ENCODE data around the gene CEP72.

CEP72 gene

DNA sequence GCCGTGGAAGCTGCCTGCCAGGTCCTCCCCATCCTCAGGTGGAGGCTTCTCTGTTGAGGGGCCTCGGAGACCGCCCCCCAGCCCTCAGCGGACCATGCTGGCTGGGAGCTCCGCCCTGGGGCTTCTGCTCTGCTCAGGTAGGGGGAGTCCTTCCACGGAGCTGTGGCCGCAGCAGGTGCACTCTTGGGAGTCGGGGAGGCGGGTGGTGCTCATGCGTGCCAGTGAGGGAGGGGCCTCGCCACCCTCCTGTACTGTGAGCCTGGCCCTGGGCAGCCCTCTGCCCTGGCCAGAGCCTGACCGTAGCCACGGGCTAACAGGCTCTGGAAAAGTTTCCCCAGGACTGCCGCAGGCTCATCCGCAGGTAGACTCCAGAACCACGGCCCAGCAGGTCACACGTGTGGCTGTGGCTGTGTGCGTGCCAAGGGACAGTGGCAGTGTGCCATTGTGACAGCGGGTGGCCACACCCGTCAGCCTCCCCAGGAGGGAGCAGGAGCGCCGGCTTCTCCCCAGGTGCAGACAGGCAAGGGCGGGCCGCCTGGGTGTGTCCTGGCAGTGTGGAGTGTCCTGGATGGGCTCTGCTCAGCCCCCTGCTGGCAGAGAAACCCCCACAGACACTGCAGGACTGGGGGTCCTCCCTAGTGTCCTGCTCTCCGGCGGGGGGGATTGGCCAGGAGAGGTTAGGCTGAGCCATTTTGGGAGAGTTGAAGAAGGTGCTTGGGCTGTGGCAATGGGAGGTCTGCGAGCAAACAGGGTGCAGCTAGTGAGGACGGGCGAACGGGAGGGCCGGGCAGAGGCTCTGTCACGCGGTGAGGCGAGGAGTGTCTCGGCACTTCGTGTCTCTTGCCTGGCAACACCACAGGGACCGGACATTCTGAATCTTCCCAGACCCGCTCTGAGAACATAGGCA is 51.5 kb downstream of the CEP72 start:
- TF ChIP-seq, protein P1, sequence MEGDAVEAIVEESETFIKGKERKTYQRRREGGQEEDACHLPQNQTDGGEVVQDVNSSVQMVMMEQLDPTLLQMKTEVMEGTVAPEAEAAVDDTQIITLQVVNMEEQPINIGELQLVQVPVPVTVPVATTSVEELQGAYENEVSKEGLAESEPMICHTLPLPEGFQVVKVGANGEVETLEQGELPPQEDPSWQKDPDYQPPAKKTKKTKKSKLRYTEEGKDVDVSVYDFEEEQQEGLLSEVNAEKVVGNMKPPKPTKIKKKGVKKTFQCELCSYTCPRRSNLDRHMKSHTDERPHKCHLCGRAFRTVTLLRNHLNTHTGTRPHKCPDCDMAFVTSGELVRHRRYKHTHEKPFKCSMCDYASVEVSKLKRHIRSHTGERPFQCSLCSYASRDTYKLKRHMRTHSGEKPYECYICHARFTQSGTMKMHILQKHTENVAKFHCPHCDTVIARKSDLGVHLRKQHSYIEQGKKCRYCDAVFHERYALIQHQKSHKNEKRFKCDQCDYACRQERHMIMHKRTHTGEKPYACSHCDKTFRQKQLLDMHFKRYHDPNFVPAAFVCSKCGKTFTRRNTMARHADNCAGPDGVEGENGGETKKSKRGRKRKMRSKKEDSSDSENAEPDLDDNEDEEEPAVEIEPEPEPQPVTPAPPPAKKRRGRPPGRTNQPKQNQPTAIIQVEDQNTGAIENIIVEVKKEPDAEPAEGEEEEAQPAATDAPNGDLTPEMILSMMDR (IDR thresholded peaks at IDR 0.05): no peak

DNA sequence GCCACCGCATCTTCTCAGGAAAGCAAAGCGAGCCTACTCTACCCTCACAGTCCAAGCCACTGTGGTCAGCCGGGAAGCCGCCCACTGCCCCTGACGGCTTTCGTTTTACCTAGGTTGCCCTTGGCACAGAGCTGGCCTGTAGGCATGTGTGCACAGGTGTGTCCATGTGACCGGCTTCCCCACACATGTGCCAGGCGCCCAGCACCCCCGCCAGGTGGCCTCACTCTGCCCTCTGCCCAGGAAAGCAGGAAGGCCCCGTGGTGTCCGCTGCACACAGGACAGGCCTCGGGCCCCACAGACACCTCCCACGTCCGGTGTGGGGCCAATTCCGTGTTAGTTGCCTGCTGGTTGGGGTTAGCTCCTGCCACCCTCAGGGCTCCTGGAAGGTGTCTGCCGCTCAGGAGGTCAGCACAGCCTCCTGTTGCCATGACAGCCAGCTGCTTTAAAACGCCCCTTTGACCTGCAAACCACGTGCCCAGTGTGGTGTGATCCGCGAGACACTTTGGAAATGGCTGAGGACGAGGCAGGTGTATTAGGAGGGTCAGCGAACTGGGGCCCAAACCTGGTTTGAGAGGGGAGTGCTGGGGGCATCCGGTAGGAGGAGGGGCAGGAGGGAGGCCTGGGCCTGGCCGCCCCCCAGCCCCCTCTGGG is 52.3 kb downstream of the CEP72 start:
- H3K4me1 ChIP-seq (ENCODE audit: control insufficient read depth in 1 of 2, insufficient read depth in 1 of 2, low read depth in 1 of 2, low read length in 1 of 2): no peaks in the 10 kb centered on the region
- TF ChIP-seq, protein P1 (IDR thresholded peaks at IDR 0.05): no peak
- no peak overlapping the region for H3K4me3 ChIP-seq (ENCODE audit: low read depth in 1 of 2, low read length in 1 of 2)
- peaks cover 48% of the 10 kb centered on the region for H3K36me3 ChIP-seq
- H3K27me3 ChIP-seq: no peaks in the 10 kb centered on the region
- H3K9me3 ChIP-seq: no peaks in the 10 kb centered on the region
- no peak overlapping the region for H3K27ac ChIP-seq

More for the DNA sequence above, 51.5 kb downstream of the CEP72 start:
- peaks cover 48% of the 10 kb centered on the region for H3K36me3 ChIP-seq
- no peak overlapping the region for H3K4me3 ChIP-seq (ENCODE audit: low read depth in 1 of 2, low read length in 1 of 2)
- no peak overlapping the region for H3K27ac ChIP-seq
- no peaks in the 10 kb centered on the region for H3K9me3 ChIP-seq
- no peaks in the 10 kb centered on the region for H3K27me3 ChIP-seq
- H3K4me1 ChIP-seq (ENCODE audit: control insufficient read depth in 1 of 2, insufficient read depth in 1 of 2, low read depth in 1 of 2, low read length in 1 of 2): no peaks in the 10 kb centered on the region

- TF ChIP-seq, protein P1 (IDR thresholded peaks at IDR 0.05): no peak
- H3K4me3 ChIP-seq (ENCODE audit: low read depth in 1 of 2, low read length in 1 of 2): no peak overlapping the region
- peaks cover 48% of the 10 kb centered on the region for H3K36me3 ChIP-seq
- H3K27me3 ChIP-seq: no peaks in the 10 kb centered on the region
- no peaks in the 10 kb centered on the region for H3K4me1 ChIP-seq (ENCODE audit: control insufficient read depth in 1 of 2, insufficient read depth in 1 of 2, low read depth in 1 of 2, low read length in 1 of 2)
- no peaks in the 10 kb centered on the region for H3K9me3 ChIP-seq
- no peak overlapping the region for H3K27ac ChIP-seq
Observed at GRCh38 chr5:664994-665360, 52.8 kb downstream of the CEP72 start.

DNA sequence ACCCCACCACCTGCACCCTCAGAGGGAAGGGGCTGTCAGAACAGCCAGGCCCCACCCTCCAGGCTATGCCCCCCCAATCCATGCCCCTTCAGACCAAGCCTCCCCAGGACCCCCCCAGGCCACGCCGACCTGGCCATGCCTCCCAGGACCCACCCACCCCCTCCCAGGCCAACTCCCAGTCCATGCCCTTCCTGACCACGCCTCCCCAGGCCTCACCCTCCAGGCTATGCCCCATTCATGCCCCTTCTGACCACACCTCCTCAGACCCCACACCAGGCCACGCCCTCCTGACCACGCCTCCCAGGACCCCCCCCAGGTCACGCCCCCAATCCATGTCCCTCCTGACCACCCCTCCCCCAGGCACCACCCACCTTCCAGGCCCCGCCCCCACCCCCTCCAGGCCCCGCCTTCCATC is 53.4 kb downstream of the CEP72 start:
- Histone ChIP-seq H3K36me3 (peaks cover 44% of the 10 kb centered on the region), H3K9me3 (no peaks in the 10 kb centered on the region), H3K4me1 (ENCODE audit: control insufficient read depth in 1 of 2, insufficient read depth in 1 of 2, low read depth in 1 of 2, low read length in 1 of 2) (no peaks in the 10 kb centered on the region), H3K27me3 (peaks cover 2% of the 10 kb centered on the region), H3K4me3 (ENCODE audit: low read depth in 1 of 2, low read length in 1 of 2) (no peak overlapping the region), H3K27ac (no peak overlapping the region)
- TF ChIP-seq, protein P1 (IDR thresholded peaks at IDR 0.05): no peak

- Histone ChIP-seq H3K27ac (no peak overlapping the region), H3K36me3 (peaks cover 38% of the 10 kb centered on the region), H3K27me3 (peaks cover 8% of the 10 kb centered on the region), H3K4me3 (ENCODE audit: low read depth in 1 of 2, low read length in 1 of 2) (no peak overlapping the region), H3K9me3 (no peaks in the 10 kb centered on the region), H3K4me1 (ENCODE audit: control insufficient read depth in 1 of 2, insufficient read depth in 1 of 2, low read depth in 1 of 2, low read length in 1 of 2) (no peaks in the 10 kb centered on the region)
- TF ChIP-seq, protein P1 (IDR thresholded peaks at IDR 0.05): no peak
Observed at GRCh38 chr5:665956-666711, 54.0 kb downstream of the CEP72 start.
